Liver (tissue), 9 donors: ENCODE results near the gene TCF25. TPM values are rescaled to one million over a fixed set of nuclear protein-coding genes. Genes with fewer than 3 reads are reported as not detected.
A peak's percentile ranks its signal among the peaks of the same experiment; 100 is the strongest.

ENCODE experiments used
- DNase-seq: peaks from one replicate; pipeline ENCODE4 v3.0.0-alpha.2; 2017; ENCODE audit warnings: low spot score
- H3K27ac ChIP-seq, 2 donors: one replicate each; pipeline ENCODE4 v1.7.0; 2013; ENCODE audit warnings: inconsistent platforms in 2 of 2, low read length in 2 of 2, control low read depth in 1 of 2, low read depth in 1 of 2, mild to moderate bottlenecking in 1 of 2
- H3K27me3 ChIP-seq, 4 donors: one replicate each; pipeline versions ENCODE4 v1.6.1 to v1.7.0; 2013; ENCODE audit warnings: low read length in 3 of 4, inconsistent platforms in 1 of 4, mild to moderate bottlenecking in 1 of 4, moderate library complexity in 1 of 4; ENCODE audit not compliant: control insufficient read depth in 4 of 4, insufficient read depth in 4 of 4
- H3K36me3 ChIP-seq, 4 donors: one replicate each; pipeline versions ENCODE4 v1.6.1 to v1.7.0; 2013; ENCODE audit warnings: low read length in 3 of 4, mild to moderate bottlenecking in 3 of 4, low read depth in 1 of 4, moderate library complexity in 1 of 4; ENCODE audit not compliant: control insufficient read depth in 4 of 4, insufficient read depth in 3 of 4
- H3K4me1 ChIP-seq, 4 donors: one replicate each; pipeline versions ENCODE4 v1.6.1 to v1.7.0; 2013; ENCODE audit warnings: low read length in 3 of 4, mild to moderate bottlenecking in 3 of 4, moderate library complexity in 1 of 4; ENCODE audit not compliant: control insufficient read depth in 4 of 4, insufficient read depth in 4 of 4
- H3K4me3 ChIP-seq, 3 donors: one replicate each; pipeline versions ENCODE4 v1.6.1 to v1.7.0; 2013; ENCODE audit warnings: low read length in 3 of 3, control low read depth in 1 of 3, low read depth in 1 of 3, mild to moderate bottlenecking in 1 of 3
- H3K9ac ChIP-seq, 2 donors: one replicate each; pipeline ENCODE4 v1.7.0; 2013; ENCODE audit warnings: low read length in 2 of 2, mild to moderate bottlenecking in 2 of 2, moderate library complexity in 2 of 2, control low read depth in 1 of 2, low read depth in 1 of 2
- H3K9me3 ChIP-seq, 4 donors: one replicate each; pipeline versions ENCODE4 v1.6.1 to v1.7.0; 2013; ENCODE audit warnings: low read length in 3 of 4; ENCODE audit not compliant: control insufficient read depth in 4 of 4
- ATF3 ChIP-seq: IDR thresholded peaks from 2 replicates; pipeline ENCODE4 v1.6.1; 2016; ENCODE audit warnings: antibody characterized with exemption
- EGR1 ChIP-seq, 2 donors: IDR thresholded peaks; 2 replicates each; pipeline ENCODE4 v1.6.1; 2016 to 2018; ENCODE audit warnings: antibody characterized with exemption in 2 of 2, low read depth in 2 of 2
- FOXA2 ChIP-seq: IDR thresholded peaks from 2 replicates; pipeline ENCODE4 v1.6.1; 2016; ENCODE audit warnings: antibody characterized with exemption
- HNF4A ChIP-seq, 2 donors: conservative IDR thresholded peaks; 2 replicates each; pipeline ENCODE4 v1.6.1; 2016; ENCODE audit warnings: antibody characterized with exemption in 2 of 2, mild to moderate bottlenecking in 2 of 2
- HNF4G ChIP-seq: IDR thresholded peaks from 2 replicates; pipeline ENCODE4 v1.6.1; 2016; ENCODE audit warnings: antibody characterized with exemption
- JUND ChIP-seq, 2 donors: IDR thresholded peaks; 2 replicates each; pipeline ENCODE4 v1.6.1; 2016; ENCODE audit warnings: antibody characterized with exemption in 2 of 2
- NR2F2 ChIP-seq: IDR thresholded peaks from 2 replicates; pipeline ENCODE4 v1.6.1; 2016; ENCODE audit warnings: antibody characterized with exemption
- RAD21 ChIP-seq, 2 donors: IDR thresholded peaks; 2 replicates each; pipeline ENCODE4 v1.6.1; 2016; ENCODE audit warnings: antibody characterized with exemption in 2 of 2, mild to moderate bottlenecking in 2 of 2
- REST ChIP-seq: IDR thresholded peaks from 2 replicates; pipeline ENCODE4 v1.6.1; 2016; ENCODE audit warnings: antibody characterized with exemption, mild to moderate bottlenecking
- RXRA ChIP-seq, 2 donors: IDR thresholded peaks; 2 replicates each; pipeline ENCODE4 v1.6.1; 2017 to 2018; ENCODE audit warnings: antibody characterized with exemption in 2 of 2, mild to moderate bottlenecking in 1 of 2
- SP1 ChIP-seq: IDR thresholded peaks from 2 replicates; pipeline ENCODE4 v1.6.1; 2018; ENCODE audit warnings: antibody characterized with exemption, mild to moderate bottlenecking
- TAF1 ChIP-seq: conservative IDR thresholded peaks from 2 replicates; pipeline ENCODE4 v1.6.1; 2016; ENCODE audit warnings: antibody characterized with exemption, mild to moderate bottlenecking
- YY1 ChIP-seq: IDR thresholded peaks from 2 replicates; pipeline ENCODE4 v1.6.1; 2016; ENCODE audit warnings: antibody characterized with exemption, mild to moderate bottlenecking
- WGBS: extraction: QIAGEN DNeasy Blood & Tissue Kit; methylation state at CpG from one replicate; pipeline ENCODE4 v1.1.7; 2013; 5-methylcytosine and 5-hydroxymethylcytosine counted together
- polyA plus RNA-seq, 2 donors: library from polyadenylated mRNA; stranded (reverse) in 1 of 2; unstranded in 1 of 2; fragments of 200-250 nt in 1 of 2; fragments of >200 nt in 1 of 2; fragmentation: Nextera tagmentation in 1 of 2; extraction: Ambion mirVana in 1 of 2; gene quantifications; one replicate each; pipeline versions ENCODE4 v1.2.1 to v1.2.3, GENCODE V29; 2013 to 2015
- total RNA-seq, 2 donors: library from RNA; depleted of rRNA; stranded (reverse); fragments of >200 nt; gene quantifications; one replicate each; pipeline ENCODE4 v1.2.3, GENCODE V29; 2014
- TF ChIP-seq, protein P1 (sequence below): fragments of 150-350 bp; IDR thresholded peaks from 2 replicates; pipeline ENCODE4 v1.5.1; 2017; ENCODE audit warnings: improper control_type of control experiment, low read depth, low read length; ENCODE audit not compliant: missing input control
- TF ChIP-seq, protein P2 (sequence below): IDR thresholded peaks from 2 replicates; pipeline ENCODE4 v1.6.1; 2016; ENCODE audit warnings: antibody characterized with exemption
- TF ChIP-seq, protein P3 (sequence below): IDR thresholded peaks from 2 replicates; pipeline ENCODE4 v1.6.1; 2016; ENCODE audit warnings: antibody characterized with exemption
- donor health status: healthy.
- donor health status: healthy.
- donor health status: healthy.
- donor health status: healthy.
- donor health status: healthy.

TCF25 gene
- total and polyA plus RNA-seq, 4 donors: 59.6 to 98.8 (median 76.8) TPM

DNA sequence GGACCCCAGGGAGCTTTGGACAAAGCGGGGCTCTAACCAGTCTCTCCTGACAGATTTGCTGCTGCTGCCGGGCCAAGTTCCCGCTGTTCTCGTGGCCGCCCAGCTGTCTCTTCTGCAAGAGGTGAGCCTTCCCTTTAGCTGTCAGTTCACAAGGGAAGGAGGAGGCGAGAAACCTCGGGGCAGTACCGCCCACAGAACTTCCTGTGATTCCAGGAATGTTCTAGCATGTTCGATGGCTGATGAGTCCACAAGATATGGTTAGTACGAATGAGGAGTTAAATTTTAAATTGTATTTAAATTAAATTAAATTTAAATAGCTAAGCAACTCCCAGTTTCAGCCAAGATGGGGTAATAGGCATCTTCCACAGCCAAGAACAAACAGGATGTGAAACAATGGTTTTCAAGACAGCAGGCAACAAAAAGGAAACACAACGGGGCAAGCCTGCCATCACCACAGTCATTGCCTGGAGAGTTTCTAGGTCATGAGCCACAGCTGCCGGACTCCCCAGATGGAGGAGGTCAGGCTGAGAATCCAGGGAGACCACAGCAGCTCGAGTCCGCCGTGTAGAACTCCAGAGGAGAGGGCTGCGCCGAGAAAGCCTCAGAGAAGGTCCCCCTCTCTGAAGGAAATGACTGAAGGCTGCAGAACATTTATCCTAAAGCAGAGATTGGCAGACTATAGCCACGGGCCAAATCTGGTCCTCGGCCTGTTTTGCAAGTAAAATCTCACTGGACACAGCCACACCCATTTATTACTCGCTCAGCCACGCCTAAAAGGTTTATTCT, 9.5 kb upstream of the TCF25 start:
- Histone ChIP-seq H3K27me3 (no peaks in the 10 kb centered on the region), H3K27ac (peak overlapping the region; percentile 33 to 57), H3K4me1 (peaks cover 0 to 6% (median 0%) of the 10 kb centered on the region in 4 donors), H3K9me3 (peaks cover 0 to 3% (median 1%) of the 10 kb centered on the region in 4 donors), H3K9ac (peak overlapping the region in 1 of 2 donors; percentile 33), H3K4me3 (no peak overlapping the region), H3K36me3 (peaks cover 0 to 5% (median 2%) of the 10 kb centered on the region in 4 donors)
- DNase-seq: no peak
- TF ChIP-seq YY1 (peak; percentile 80), ATF3 (no peak), NR2F2 (no peak), SP1 (peak; percentile 20), HNF4G (no peak), RXRA (IDR thresholded peaks at IDR 0.05) (no peak), FOXA2 (no peak), JUND (IDR thresholded peaks at IDR 0.05) (no peak)
- TF ChIP-seq, protein P1, sequence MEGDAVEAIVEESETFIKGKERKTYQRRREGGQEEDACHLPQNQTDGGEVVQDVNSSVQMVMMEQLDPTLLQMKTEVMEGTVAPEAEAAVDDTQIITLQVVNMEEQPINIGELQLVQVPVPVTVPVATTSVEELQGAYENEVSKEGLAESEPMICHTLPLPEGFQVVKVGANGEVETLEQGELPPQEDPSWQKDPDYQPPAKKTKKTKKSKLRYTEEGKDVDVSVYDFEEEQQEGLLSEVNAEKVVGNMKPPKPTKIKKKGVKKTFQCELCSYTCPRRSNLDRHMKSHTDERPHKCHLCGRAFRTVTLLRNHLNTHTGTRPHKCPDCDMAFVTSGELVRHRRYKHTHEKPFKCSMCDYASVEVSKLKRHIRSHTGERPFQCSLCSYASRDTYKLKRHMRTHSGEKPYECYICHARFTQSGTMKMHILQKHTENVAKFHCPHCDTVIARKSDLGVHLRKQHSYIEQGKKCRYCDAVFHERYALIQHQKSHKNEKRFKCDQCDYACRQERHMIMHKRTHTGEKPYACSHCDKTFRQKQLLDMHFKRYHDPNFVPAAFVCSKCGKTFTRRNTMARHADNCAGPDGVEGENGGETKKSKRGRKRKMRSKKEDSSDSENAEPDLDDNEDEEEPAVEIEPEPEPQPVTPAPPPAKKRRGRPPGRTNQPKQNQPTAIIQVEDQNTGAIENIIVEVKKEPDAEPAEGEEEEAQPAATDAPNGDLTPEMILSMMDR: no peak
- TF ChIP-seq, protein P2, sequence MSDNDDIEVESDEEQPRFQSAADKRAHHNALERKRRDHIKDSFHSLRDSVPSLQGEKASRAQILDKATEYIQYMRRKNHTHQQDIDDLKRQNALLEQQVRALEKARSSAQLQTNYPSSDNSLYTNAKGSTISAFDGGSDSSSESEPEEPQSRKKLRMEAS: no peak
- WGBS: 65% methylated on average over 21 of the region's 21 CpGs

DNA sequence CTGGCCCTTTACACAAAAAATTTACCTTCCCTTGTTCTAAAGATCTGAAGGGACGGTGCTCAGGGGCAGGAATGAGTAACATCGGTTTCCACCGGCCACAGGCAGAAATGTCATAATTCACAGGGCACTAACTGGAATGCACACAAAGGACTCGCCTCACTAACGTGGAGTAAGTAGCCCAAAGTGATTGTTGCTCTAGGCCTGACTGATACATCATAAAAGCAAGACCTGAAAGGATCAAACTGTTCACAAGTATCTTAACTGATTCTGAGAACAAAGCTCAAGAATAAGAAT, 8.9 kb upstream of the TCF25 start:
- peaks cover 0 to 6% (median 0%) of the 10 kb centered on the region in 4 donors for H3K4me1 ChIP-seq
- peak overlapping the region in 1 of 2 donors; percentile 33 for H3K9ac ChIP-seq
- TF ChIP-seq RAD21 (IDR thresholded peaks at IDR 0.05): no peak

DNA sequence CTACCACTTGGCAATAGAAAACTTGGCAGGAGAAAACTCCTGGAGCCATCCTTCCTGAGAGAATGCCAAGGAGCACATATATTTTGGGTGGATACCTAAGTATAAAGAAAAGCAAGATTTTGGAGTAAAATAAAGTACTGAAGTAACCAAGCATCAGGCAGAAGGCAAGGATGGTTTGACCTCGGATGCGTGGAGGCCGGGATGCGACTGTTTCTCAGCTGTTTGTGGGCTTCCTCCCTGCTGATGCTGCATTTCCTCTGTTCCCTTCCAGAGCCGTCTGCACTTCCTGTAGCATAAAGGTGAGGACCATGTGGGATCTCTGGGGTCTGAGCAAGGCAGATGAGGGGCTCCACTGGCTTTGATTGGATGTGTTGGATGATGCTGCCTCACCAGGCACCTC, 5.5 kb upstream of the TCF25 start:
- Histone ChIP-seq H3K4me3 (no peak overlapping the region), H3K27me3 (no peaks in the 10 kb centered on the region), H3K27ac (no peak overlapping the region), H3K4me1 (peaks cover 0 to 17% (median 5%) of the 10 kb centered on the region in 4 donors), H3K9me3 (peaks cover 0 to 3% (median 1%) of the 10 kb centered on the region in 4 donors), H3K9ac (no peak overlapping the region), H3K36me3 (peaks cover 0 to 4% (median 0%) of the 10 kb centered on the region in 4 donors)
- no peak for DNase-seq
- TF ChIP-seq, protein P3, sequence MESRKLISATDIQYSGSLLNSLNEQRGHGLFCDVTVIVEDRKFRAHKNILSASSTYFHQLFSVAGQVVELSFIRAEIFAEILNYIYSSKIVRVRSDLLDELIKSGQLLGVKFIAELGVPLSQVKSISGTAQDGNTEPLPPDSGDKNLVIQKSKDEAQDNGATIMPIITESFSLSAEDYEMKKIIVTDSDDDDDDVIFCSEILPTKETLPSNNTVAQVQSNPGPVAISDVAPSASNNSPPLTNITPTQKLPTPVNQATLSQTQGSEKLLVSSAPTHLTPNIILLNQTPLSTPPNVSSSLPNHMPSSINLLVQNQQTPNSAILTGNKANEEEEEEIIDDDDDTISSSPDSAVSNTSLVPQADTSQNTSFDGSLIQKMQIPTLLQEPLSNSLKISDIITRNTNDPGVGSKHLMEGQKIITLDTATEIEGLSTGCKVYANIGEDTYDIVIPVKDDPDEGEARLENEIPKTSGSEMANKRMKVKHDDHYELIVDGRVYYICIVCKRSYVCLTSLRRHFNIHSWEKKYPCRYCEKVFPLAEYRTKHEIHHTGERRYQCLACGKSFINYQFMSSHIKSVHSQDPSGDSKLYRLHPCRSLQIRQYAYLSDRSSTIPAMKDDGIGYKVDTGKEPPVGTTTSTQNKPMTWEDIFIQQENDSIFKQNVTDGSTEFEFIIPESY: no peak
- no peak for TF ChIP-seq REST
- TF ChIP-seq RXRA (IDR thresholded peaks at IDR 0.05): no peak
- TF ChIP-seq, protein P2: no peak
- no peak for TF ChIP-seq EGR1 (IDR thresholded peaks at IDR 0.05; ENCODE audit: low read depth in 2 of 2)
- TF ChIP-seq TAF1: no peak
- no peak for TF ChIP-seq HNF4A (conservative IDR thresholded peaks at IDR 0.05)
- no peak for TF ChIP-seq JUND (IDR thresholded peaks at IDR 0.05)
- TF ChIP-seq SP1: no peak
- WGBS: 90% methylated on average over 5 of the region's 5 CpGs

More for the DNA sequence above, 8.9 kb upstream of the TCF25 start:
- peaks cover 0 to 5% (median 2%) of the 10 kb centered on the region in 4 donors for H3K36me3 ChIP-seq
- peak overlapping the region; percentile 33 to 57 for H3K27ac ChIP-seq
- H3K27me3 ChIP-seq: no peaks in the 10 kb centered on the region
- DNase-seq: no peak
- WGBS: 75% methylated on average over 5 of the region's 5 CpGs
- no peak overlapping the region for H3K4me3 ChIP-seq
- peaks cover 0 to 3% (median 1%) of the 10 kb centered on the region in 4 donors for H3K9me3 ChIP-seq
